HG03135 (cell line): ENCODE measurements around the gene KDM8.
"Not testable (repeated sequence)": the region's sequence is repeated elsewhere in the genome, so short reads cannot be mapped to it uniquely, and the experiment has no call there.

Experiments
- ATAC-seq: cut with Tn5 transposase; IDR thresholded peaks from one replicate; pipeline ENCODE4 v1.9.1; 2021; ENCODE audit warnings: mild to moderate bottlenecking, moderate library complexity; ENCODE audit not compliant: unreplicated experiment

The KDM8 gene

DNA sequence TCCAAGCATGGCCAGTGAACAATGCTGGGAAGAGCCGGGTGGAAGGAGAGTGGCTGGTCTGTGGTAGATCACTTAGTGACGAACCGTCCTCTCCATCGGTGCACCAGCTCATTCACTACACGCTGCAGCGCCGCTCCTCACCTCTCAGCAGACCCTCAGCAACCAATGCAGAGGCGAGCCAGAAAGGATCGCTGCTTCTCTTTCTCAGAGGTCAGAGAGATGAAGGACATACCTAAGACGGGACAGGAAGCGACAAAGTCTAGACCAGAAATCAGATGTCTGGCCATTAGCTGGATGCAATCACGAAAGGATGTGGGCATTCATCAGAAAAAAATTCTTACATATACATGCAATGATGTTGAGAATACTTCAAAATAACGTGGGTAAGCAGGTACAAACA is 38.3 kb downstream of the KDM8 start:
- no peak for ATAC-seq

DNA sequence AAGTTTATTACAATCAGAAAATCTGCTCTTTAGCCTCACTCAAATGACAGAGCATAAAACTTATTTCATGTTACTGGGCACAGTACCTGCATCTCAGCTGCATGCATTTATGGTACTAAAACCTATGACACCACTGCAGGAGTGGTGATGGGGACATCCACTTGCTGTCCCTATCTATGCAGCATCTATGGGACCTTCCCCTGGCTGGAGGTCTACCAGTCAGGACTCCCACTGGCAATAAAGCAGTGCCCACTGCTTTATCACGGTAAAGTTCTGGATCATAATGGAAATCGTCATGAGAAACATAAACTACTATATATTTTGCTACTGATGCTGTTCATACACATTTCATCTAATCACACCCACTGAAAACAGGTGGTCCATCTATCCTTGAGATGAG is 39.1 kb downstream of the KDM8 start:
- no peak for ATAC-seq

DNA sequence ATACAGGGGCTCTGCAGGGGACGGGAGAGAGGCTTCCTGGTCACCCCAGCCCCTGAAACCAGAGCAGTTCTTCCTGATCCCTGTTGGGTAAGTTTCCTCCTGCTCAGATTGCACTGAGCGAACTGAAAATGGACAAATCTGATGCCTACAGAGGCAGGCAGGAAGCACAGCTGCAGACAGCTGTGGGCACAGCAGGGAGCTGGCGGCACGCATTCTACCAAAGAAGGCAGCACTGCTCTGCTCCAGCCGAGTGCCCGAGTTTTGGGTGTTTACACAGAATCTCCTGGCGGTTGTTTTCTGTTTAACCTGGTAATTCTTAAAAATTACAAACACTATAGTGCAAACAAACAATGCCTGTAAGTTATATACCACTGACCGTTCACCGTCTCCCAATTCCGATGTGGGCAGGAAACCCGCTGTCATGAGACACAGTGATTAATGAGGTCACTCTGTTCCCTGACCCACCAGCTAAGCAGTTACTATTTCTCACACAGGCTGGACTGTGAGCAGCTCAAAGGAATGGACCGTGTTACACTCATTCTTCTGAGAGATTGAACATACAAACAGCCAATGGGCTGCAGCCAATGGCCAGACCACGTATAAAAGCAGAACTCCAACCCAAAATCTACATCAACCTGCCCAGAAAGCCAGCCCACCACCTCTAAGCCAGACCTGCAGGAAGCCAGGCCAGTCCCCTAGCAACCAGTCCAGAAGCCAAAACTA is 39.7 kb downstream of the KDM8 start:
- ATAC-seq = no peak

DNA sequence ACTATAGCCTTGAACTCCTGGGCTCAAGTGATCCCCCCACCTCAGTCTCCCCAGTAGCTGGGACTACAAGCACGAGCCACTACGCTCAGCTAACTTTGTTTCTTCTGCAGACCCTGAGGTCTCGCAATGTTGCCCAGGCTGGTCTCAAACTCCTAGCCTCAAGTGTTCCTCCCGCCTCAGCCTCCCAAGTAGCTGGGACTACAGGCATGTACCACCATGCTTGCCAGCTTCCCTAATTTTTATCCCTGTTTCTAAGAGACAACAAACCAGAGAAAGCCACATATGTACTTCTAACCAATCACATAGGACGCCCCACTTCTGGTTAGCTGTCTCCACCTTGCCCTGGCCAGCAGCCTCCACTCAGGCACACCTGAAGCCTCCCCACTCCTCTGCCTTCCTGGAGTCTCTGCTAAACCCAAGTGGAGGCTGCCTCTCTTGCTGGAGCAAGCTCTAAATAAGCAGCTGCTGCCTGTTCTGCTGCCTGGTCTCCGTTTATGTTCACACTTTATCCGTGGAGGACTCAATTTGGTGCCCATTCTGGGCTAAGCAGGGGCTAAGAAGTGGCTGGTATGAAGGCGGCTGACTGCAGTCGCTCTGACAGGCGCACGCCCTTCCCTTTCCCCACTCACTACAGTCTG is 40.5 kb downstream of the KDM8 start:
- no peak for ATAC-seq

DNA sequence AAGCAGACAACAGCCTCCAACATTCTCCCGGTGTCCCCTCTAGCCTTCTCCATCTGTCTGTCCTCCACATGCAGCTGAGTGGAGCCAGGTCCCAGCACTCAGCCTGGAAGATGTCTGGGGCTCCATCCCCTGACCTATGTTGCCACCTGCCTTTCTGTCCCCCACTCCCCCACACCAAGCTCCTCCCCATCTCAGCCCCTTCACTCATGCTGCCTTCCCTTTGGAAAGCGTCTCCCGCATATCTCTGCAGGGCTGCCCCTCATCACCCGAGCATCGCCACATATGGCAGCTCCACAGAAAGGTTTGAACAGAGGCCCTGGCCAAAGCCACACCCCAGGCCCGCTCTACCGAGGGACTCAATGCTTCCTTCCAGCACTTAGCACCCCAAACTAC is 41.0 kb downstream of the KDM8 start:
- ATAC-seq = no peak

DNA sequence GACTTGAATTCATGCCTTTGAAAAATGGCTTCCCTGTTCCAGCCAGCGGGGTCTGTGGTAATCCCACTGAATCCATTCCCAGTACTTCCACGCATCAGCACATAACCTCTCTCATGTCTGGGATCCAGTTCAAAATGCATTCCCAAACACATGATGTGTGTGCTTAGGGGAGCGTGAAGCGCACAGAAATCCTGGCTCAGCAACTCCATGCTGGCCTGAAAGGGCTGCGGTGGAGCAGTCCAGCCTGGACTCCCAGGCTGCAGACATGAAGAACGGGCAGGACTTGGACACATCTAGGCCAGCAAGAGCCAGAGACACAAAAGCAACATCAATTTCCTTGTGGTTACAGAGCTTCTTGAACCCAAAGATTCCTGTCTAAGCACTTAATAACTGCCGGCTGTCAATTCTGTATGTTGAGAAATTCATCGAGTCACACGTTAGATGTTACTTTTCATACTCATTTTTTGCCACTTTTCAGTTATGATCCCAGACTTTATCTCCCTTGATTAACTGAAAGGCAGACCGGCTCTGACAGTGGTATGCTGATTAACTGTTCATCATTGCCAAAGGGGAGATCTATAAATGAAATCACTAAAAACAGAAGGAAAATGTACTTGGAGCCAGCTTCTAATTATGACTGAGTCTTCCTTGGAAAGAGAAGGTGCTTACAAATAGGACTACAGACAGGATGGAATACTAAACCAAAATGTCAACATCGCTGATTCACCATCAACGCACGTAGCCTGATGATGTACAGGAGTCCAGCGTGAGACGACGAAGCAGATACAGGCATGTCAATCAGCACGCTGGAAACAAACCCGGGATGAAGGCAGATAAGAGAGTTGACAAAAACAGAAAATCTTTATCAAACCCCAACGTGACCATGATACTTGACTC is 42.2 kb downstream of the KDM8 start:
- no peak for ATAC-seq

DNA sequence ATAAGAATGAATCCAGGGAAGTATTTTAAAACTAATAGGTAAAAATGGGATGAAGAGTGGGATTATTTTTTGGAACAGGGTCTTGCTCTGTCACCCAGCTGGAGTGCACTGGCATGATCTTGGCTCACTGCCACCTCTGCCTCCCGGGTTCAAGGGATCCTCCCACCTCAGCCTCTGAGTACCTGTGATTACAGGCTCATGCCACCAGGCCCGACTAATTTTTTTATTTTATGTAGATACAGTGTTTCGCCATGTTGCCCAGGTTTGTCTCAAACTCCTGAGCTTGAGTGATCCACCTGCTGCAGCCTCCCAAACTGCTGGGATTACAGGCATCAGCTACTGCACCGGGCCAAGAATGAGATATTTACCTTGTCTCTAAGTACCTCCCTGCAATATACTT is 43.1 kb downstream of the KDM8 start:
- ATAC-seq = no peak

DNA sequence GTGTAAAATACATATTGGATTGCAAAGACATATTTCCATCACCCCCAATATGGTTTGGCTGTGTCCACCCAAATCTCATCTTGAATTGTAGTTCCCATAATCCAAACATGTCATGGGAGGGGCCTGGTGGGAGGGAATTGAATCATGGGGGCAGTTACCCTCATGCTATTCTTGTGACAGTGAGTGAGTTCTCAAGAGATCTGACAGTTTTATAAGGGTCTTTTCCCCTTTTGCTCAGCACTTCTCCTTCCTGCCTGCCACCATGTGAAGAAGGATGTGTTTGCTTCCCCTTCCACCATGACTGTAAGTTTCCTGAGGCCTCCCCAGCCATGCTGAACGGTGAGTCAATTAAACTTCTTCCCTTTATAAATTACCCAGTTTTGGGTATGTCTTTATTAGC is 43.8 kb downstream of the KDM8 start:
- not testable (repeated sequence) for ATAC-seq

DNA sequence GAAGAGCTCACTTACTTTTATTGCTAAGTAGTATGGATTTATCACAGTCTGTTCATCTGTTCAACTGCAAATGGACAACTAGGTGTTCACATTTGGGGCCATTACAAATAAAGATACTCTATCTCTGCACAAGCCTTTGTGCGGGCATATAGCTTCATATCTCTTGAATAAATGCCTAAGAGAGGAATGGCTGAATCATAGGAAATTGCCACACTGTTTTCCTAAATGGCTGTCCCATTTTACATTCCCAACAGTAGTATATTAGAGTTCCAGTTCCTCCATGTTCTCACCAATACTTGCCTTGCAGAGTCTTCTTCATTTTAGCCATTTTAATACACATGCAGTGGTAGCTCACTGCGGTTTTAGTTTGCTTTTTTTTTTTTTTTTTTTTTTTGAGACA is 44.7 kb downstream of the KDM8 start:
- no peak for ATAC-seq

DNA sequence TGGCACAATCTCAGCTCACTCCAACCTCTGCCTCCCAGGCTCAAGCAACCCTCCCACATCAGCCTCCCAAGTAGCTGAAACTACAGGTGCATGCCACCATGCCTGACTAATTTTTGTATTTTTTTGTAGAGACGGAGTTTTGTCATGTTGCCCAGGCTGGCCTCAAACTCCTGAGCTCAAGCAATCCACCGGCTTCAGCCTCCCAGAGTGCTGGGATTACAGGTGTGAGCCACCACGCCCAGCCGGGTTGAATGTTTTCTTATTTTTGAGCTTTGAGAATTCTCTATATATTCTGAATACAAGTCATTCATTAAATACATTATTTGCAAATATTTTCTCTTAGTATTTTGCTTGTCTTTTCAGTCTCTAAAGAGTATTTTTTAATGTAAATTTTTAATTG is 45.6 kb downstream of the KDM8 start:
- not testable (repeated sequence) for ATAC-seq

DNA sequence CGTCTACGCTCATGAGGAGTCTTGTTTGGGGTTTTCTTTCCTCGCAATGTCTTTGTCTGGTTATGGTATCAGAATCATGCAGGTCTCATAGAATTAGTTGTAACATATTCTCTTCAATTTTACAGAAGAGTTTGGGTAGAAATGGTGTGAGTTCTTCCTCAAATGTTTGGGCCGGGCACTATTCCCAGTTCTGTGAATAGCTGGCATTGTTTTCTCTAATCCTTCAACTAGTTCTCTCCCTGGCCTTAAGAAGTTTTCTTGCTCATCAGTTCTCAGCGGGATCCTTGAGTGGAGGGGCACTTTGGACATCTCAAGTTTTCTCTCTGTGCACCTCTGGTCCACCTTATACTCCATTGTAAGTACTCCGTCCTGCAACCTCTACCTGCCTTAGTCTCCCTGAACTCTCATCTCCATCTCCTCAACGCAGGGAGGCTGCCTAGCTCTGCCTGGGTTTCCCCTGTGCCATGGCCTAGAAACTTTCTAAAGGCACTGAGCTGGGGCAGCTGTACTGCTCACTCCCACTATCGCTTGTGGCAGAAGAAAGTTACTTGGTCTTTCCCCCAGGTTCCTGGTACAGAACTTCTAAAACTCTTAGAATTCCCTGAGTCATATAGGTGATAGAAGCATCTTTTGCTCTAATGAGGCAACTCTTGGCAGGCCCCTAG is 48.3 kb downstream of the KDM8 start:
- ATAC-seq = no peak

DNA sequence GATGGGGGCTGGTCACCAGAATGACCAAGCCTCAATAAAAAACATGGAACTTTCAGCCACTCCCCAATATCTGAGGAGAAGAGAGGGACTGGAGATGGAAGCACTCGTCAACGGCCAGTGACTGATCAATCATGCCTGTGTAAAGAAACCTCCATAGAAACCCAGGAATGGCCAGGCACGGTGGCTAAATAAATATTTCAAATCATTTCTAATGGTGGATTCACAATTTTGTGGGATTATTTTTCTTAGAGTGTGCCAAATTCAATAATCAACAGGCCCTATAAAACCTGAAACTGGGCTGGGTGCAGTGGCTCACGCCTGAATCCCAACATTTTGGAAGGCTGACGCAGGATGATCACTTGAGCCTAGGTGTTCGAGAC is 48.9 kb downstream of the KDM8 start:
- ATAC-seq = no peak

DNA sequence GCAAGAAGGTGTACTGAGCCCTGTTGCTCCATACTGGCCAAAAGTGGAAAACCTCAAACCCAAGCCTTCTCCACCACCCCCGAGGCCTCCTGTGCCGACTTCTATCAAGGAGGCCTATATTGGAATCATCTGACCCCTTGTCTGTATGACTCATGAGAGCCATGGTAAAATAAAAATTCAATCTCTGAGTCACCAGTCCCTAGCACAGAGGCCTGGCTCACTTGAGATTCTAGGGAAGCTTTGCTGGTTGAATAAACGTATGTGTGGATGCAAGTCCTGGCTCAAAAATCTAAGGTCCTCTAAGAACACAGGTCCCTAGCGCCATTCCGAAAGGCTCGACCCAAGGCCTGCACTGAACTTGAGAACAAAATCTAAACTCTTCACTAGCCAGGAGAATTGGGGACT is 50.2 kb downstream of the KDM8 start:
- ATAC-seq = no peak

DNA sequence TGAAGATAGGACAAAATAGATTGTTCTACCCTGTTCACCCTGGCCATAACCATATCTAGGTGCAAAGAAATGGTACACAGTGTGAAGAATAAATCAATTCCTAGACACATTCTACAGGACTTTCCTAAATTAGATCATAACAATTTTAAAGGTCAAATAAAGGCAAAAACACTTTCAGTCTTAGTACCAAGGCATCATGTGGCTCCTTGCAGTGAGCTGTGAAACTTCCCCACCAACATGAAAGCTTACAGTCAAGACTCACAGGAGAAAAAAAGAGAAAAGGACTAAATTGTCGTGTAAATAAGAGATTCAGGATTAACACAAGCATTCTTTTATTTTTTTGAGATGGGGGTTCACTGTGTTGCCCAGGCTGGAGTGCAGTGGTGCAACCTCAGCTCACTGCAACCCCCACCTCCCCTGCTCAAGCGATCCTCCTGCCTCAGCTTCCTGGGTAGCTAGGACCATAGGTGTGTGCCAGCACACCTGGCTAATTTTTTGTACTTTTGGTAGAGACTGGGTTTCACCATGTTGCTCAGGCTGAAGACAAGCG is 51.0 kb downstream of the KDM8 start:
- peak; percentile 78 for ATAC-seq

DNA sequence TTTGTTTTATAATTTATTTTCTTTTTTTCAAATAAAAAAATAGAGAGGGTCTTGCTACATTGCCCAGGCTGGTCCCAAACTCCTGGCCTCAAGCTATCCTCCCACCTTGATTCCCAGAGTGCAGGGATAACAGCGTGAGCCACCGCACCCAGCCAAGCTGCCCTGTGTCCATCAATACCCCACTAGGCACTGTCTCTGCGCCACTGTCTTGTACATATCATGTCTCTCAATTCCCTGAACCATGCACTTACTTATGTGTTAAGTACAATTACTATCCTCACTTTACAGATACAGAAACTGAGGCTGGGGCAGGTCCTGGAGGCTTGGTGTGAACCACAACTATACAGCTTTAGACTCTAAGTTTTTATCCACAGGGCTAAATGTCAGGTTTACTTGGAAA is 53.5 kb downstream of the KDM8 start:
- no peak for ATAC-seq

DNA sequence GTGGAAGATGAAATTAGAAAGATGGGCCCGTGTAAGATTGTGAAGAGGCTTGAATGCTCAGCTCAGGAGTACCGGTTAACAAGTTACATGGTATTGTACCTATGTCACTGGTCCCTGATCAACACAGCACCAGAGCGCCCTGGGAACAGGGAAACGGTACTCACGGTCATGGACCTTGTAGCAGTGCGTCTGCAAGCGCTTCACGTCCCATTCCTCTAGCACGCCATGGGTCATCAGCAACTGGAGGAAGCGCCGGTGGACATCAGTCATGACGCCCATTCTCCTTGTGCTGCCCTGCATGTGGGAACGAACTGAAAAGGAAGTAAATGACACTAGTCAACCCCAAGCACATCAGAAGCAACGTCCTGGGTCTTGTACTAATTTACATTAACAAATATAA is 53.9 kb downstream of the KDM8 start:
- ATAC-seq = no peak

DNA sequence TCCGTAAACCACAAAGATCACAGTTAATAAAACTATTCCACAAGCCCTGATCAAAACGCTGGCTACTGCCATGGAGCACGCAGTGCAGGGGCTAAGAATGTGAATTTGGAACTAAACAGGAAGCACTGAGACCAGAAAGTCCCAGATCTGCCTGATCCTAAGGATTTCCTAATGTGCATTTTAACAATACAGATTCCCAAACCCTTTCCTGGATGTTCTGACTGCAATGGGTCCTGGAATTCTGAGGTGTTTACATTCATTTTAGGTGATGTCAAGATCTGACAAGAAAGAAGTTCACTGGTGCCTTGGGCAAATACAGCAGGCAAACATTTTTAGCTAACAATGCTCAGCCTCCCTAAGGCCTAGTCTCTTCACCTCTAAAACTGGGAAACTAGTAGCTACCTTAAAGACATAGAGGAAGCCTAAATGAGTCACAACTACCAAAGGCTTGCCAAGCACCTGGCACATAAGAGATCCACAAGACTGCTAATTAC is 55.0 kb downstream of the KDM8 start:
- ATAC-seq = no peak

DNA sequence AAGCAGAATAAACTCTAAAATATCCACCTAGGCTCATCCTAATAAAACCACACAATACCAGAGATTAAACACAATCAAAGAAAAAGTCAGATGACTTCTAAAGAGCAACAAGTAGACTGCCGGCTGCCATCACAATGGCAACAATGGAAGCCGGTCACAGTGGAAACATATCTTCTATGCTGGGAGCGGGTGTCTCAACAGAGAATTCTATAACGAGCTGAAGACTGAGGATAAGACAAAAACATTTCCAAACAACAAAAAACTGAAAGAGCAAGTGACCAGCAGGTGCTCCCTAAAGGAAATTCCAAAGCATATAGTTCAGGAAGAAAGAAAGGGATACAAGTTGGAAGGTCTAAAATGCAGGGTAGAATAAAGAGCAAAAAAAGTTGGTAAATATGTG is 56.4 kb downstream of the KDM8 start:
- no peak for ATAC-seq

DNA sequence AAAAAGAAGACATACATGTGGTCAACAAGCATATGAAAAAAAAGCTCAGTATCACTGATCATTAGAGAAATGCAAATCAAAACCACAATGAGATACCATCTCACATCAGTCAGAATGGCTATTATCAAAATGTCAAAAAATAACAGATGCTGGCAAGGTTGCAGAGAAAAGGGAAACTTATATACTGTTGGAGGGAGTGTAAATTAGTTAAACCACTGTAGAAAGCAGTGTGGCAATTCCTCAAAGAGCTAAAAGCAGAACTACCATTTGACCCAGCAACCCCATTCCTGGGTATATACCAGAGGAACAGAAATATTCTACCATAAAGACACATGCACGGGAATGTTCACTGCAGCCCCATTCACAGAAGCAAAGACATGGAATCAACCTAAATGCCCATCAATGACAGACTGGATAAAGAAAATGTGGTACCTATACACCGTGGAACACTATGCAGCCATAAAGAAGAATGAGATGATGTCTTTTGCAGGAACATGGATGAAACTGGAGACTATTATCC is 59.6 kb downstream of the KDM8 start:
- ATAC-seq = not testable (repeated sequence)

DNA sequence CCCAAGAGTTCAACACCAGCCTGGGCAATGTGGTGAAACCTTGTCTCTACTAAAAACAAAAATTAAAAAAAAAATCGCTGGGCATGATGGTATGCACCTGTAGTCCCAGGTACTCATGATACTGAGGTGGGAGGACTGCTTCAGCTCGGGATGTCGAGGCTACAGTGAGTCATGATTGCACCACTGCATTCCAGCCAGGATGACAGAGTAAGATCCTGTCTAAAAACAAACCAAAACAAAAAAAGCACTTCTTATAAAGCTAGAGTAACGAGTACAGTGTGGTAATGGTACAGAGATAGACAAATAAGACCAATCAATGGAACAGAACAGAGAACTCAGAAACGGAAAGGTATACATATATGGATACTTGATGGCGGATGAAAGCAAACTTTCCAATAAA is 60.8 kb downstream of the KDM8 start:
- ATAC-seq = no peak

DNA sequence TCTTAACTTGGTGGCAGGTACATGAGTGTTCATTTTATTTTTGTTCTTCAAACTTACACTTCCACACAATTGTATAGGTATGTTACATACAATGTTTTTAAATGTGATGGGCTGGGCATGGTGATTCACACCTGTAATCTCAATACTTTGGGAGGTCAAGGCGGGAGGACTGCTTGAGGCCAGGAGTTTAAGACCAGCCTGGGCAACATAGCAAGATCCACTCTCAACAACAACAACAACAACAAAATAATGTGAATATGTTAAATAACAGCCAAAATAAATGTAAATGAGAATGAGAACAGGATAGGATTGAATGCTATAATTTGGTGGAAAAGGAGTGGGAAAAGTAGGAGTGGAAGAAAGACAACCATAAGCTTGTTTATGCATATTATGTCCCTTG is 62.7 kb downstream of the KDM8 start:
- no peak for ATAC-seq
